AG10803 (cell line): ENCODE measurements around the gene ZNF532.

Source experiments
- DNase-seq: peaks from one replicate; pipeline ENCODE4 v3.0.0; 2010; ENCODE audit warnings: low read depth
- H3K4me3 ChIP-seq: 2 replicates; pipeline ENCODE4 v1.5.1; 2011; ENCODE audit warnings: mild to moderate bottlenecking, low read length, control low read depth
- CTCF ChIP-seq: conservative IDR thresholded peaks from 2 replicates; pipeline ENCODE4 v1.5.1; 2011; ENCODE audit warnings: mild to moderate bottlenecking, low read length, control low read depth, inconsistent platforms

Gene ZNF532

GRCh38 chr18:58870621-58871020 is 5.9 kb downstream of the ZNF532 start:
- TF ChIP-seq CTCF: no peak
- no peak for DNase-seq
- no peak overlapping the region for H3K4me3 ChIP-seq

DNA sequence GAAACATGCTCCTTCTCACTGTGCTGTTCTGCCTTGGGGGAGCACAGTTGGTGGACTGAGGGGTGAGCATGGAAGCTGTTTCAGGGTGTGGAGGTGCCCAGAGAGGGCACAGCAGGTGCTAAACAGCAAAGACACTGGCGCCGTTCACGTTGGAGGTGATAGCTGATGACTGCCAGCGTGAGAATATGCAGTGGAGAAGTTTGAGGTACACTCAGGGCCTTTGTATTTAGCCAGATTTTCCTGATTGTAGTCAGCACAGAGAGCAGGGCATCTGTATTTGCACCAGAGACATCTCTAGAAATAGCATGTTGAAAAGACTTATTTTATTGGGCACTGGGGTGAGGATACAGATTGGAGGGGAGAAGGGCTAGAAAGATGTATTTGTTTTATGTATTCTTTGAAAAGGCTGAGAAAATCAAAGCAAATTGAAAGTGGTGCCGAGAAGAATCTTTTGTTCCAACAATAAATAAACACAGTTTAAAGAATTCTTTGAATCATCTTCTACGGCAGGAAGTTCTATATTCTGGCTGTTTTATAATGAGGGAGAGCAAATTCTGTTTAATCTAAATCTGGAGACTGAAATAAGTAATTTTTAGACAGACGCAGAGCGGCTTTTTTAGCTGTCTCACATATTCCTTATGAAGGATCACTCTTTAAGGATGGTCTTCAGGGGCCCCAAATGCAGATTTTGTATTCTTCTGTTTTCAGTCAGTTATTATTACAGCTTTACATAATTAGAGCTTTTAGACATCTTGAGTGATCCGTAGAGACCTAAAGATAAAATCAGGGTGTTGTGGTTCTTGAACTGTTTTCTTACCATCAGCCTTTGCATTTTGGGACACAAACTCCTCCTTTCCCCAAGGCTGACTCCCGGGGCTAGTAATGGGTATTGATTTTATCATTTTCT is 7.1 kb downstream of the ZNF532 start:
- TF ChIP-seq CTCF: no peak
- H3K4me3 ChIP-seq: no peak overlapping the region
- DNase-seq: no peak

DNA sequence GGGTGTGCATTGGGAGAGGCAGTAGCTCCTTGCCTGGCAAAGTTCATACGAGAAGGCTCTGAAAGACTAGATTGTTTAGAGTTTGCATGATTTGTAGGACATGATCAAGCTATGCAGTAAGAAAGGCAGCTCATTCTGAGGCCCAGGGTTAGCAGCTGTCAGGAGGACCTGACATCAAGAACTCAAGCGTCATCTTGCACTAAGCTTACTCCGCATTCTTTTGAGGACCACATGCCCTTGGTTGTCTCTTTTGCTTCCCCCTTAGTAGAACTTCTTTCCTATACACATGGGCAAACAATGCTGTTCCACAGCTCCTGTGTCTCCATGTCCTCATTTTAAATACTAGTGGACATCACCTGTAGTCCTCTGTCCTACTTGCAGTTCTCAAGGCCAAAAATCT is 14.0 kb downstream of the ZNF532 start:
- no peak for TF ChIP-seq CTCF
- H3K4me3 ChIP-seq: no peak overlapping the region
- DNase-seq: no peak

- TF ChIP-seq CTCF: no peak
- no peak for DNase-seq
Measured at GRCh38 chr18:58881477-58881876, 16.8 kb downstream of the ZNF532 start.

DNA sequence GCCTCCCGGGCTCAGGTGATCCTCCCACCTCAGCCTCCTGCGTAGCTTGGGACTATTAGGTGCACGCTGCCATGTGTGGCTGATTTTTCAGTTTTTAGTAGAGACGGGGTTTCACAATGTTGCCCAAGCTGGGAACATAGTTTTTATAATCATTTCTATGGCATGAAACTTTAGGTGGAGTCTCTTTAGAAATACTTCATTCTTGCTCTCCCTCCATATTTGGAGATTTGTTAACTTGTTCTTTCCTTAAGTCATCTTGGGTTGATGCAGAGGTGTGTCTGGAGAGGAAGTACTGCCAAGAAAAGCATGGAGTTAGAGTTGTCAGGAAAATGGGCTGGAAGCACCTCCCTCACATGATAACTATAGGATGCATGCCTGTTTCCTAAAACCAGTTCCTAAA is 17.4 kb downstream of the ZNF532 start:
- no peak for TF ChIP-seq CTCF
- no peak overlapping the region for H3K4me3 ChIP-seq
- peak; percentile 58 for DNase-seq

More at GRCh38 chr18:58881477-58881876, 16.8 kb downstream of the ZNF532 start:
- H3K4me3 ChIP-seq: no peak overlapping the region

- DNase-seq: peak; percentile 62
- TF ChIP-seq CTCF: no peak
- H3K4me3 ChIP-seq: no peak overlapping the region
Measured at GRCh38 chr18:58882686-58883085, 18.0 kb downstream of the ZNF532 start.

DNA sequence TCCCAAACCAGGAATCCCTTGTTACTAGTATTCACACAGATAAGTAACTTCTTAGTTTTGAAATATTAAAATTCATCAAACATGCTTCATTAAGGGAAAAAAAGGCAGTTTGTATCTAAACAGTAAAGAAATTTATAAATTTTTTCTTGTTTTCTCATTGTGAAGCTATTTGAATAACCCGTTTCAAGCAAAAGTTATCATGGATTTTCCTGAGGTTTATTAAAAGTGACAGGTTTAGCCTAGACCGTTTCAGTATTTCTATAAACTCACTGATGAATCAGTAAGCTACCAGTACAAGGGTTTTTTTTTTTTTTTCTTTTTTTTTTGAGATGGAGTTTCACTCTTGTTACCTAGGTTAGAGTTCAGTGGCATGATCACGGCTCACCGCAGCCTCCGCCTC is 20.0 kb downstream of the ZNF532 start:
- TF ChIP-seq CTCF: no peak
- no peak overlapping the region for H3K4me3 ChIP-seq
- DNase-seq: no peak
